HG03575 (cell line): ENCODE results near the gene TTLL3.

ENCODE experiments used
- ATAC-seq: cut with Tn5 transposase; IDR thresholded peaks from one replicate; pipeline ENCODE4 v1.9.1; 2021; ENCODE audit not compliant: unreplicated experiment, insufficient number of reproducible peaks, low FRiP score; ENCODE audit errors: extremely low read depth

The TTLL3 gene

DNA sequence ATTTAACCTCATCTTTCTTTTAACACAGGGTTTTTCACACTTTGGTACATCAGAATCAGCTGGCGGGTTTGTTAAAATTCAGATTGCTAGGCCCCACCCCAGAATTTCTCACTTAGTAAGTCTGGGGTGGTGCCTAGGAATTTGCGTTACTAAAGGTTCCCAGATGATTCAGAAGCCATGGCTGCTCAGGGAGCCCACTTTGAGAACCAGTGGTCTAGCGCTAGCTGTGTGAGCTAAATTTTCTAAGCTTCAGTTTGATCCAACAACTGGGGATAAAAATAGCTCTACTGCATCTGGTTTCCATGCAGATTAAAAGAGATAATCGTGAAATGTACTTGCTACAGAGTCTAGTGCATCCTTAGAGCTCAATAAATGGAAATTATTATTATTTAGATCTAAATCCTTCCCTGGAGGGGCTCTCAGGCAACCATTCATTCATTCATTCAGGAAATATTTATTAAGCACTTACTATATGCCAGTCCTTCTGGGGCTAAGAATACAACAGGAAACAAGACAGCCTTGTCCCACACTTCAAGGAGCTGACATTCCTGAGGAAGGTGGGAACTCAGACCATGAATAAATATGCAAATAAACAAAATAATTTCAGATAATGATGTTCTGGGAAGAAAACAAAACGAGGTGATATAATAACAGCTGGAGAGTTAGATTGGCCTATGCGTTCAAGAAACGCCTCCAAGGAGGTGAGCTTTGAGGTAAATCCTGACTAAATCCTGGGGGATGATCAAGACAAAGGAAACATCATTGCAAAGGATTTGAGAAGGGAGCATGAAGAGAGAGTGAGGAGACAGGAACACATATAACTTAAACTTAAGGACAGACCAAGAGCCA is 73.9 kb downstream of the TTLL3 start:
- no peak for ATAC-seq

DNA sequence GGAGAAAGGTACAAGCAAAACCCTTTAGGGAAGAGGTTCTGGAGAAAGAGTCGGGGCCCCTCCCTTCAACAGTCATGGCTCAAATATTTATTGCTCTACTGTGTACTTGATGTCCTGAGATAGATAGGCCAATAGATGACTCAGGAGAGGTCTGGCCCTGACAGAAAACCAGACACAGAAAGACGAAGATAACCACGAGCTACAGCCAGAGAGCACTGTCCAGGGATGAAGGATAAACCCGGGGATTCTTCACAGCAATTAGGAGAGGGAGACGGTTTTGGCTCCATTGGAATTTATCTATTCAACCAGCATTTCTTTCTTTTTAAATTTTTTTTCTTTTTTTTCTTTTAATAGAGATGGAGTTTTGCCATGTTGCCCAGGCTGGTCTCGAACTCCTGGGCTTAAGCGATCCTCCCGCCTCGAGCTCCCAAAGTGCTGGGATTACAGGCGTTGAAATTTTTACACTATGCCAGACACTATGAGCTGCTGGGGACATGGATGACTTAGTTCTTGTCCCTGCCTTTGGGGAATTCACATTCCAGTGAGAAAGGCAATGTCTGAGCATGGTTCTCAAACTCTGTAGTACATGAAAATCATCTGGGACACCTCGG is 74.6 kb downstream of the TTLL3 start:
- ATAC-seq, result no peak
